Body of pancreas (tissue), 4 donors: Measurements from ENCODE around the gene SORCS1.

Experiments
- POLR2A ChIP-seq, 3 donors: fragments of 450-650 bp; IDR thresholded peaks; one replicate each; pipeline ENCODE4 v1.6.1; 2016; ENCODE audit warnings: antibody characterized with exemption in 3 of 3, mild to moderate bottlenecking in 2 of 3
- TF ChIP-seq, protein P1 (sequence below), 7 experiments: fragments of 450-650 bp in 4 of 7; fragments of 200-600 bp in 3 of 7; sonication (generic) in 3 of 7; IDR thresholded peaks; one replicate each; pipeline ENCODE4 v1.5.1; 2016 to 2019; ENCODE audit warnings: antibody characterized with exemption in 7 of 7

GRCh38 chr10:106908225-106908624 is 256.3 kb downstream of the SORCS1 start:
- TF ChIP-seq, protein P1, sequence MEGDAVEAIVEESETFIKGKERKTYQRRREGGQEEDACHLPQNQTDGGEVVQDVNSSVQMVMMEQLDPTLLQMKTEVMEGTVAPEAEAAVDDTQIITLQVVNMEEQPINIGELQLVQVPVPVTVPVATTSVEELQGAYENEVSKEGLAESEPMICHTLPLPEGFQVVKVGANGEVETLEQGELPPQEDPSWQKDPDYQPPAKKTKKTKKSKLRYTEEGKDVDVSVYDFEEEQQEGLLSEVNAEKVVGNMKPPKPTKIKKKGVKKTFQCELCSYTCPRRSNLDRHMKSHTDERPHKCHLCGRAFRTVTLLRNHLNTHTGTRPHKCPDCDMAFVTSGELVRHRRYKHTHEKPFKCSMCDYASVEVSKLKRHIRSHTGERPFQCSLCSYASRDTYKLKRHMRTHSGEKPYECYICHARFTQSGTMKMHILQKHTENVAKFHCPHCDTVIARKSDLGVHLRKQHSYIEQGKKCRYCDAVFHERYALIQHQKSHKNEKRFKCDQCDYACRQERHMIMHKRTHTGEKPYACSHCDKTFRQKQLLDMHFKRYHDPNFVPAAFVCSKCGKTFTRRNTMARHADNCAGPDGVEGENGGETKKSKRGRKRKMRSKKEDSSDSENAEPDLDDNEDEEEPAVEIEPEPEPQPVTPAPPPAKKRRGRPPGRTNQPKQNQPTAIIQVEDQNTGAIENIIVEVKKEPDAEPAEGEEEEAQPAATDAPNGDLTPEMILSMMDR (IDR thresholded peaks at IDR 0.05), result no peak
- TF ChIP-seq POLR2A (IDR thresholded peaks at IDR 0.05), result no peak
